ENCODE results near the gene WDR38.
A peak's percentile ranks its signal among the peaks of the same experiment; 100 is the strongest.

The WDR38 gene

GRCh38 chr9:124839612-124840299 is 13.5 kb upstream of the WDR38 start:
- Histone ChIP-seq H2AFZ (ENCODE audit: low read length) (no peak overlapping the region), H3K36me3 (ENCODE audit: insufficient read depth, low read length) (no peaks in the 10 kb centered on the region), H4K20me1 (ENCODE audit: insufficient read depth, low read length) (no peaks in the 10 kb centered on the region), H3K4me2 (ENCODE audit: low read length) (no peak overlapping the region; the same call in 1 of the 2 replicates), H3K27ac (ENCODE audit: low read depth, low read length, poor library complexity, severe bottlenecking) (no peak overlapping the region), H3K4me3 (ENCODE audit: low read depth, low read length, poor library complexity, severe bottlenecking) (no peak overlapping the region), H3F3A (ENCODE audit: insufficient read depth, low read length) (no peaks in the 10 kb centered on the region), H3K9me3 (ENCODE audit: low read length) (no peaks in the 10 kb centered on the region), H3K27me3 (ENCODE audit: insufficient read depth, low read length) (no peaks in the 10 kb centered on the region), H3K9me2 (ENCODE audit: low read depth, low read length) (no peaks in the 10 kb centered on the region), H3K4me1 (ENCODE audit: insufficient read depth, low read length, severe bottlenecking) (peaks cover 7% of the 10 kb centered on the region), H3K9ac (ENCODE audit: low read length) (no peak overlapping the region), H3K79me2 (ENCODE audit: insufficient read depth, low read length) (no peaks in the 10 kb centered on the region)
- TF ChIP-seq EZH2 (IDR thresholded peaks at IDR 0.05; ENCODE audit: borderline replicate concordance, low read length) (no peak), CTCF (IDR thresholded peaks at IDR 0.05; ENCODE audit: low read length) (peak; percentile 48; the same call in 1 of the 2 replicates)

- Histone ChIP-seq H3K4me3 (ENCODE audit: low read depth, low read length, poor library complexity, severe bottlenecking) (no peak overlapping the region), H4K20me1 (ENCODE audit: insufficient read depth, low read length) (no peaks in the 10 kb centered on the region), H2AFZ (ENCODE audit: low read length) (no peak overlapping the region), H3K9me3 (ENCODE audit: low read length) (no peaks in the 10 kb centered on the region), H3K27ac (ENCODE audit: low read depth, low read length, poor library complexity, severe bottlenecking) (no peak overlapping the region), H3K9ac (ENCODE audit: low read length) (no peak overlapping the region), H3F3A (ENCODE audit: insufficient read depth, low read length) (no peaks in the 10 kb centered on the region), H3K27me3 (ENCODE audit: insufficient read depth, low read length) (no peaks in the 10 kb centered on the region), H3K4me2 (ENCODE audit: low read length) (peak overlapping the region; percentile 44), H3K79me2 (ENCODE audit: insufficient read depth, low read length) (no peaks in the 10 kb centered on the region), H3K9me2 (ENCODE audit: low read depth, low read length) (no peaks in the 10 kb centered on the region), H3K4me1 (ENCODE audit: insufficient read depth, low read length, severe bottlenecking) (peaks cover 12% of the 10 kb centered on the region), H3K36me3 (ENCODE audit: insufficient read depth, low read length) (no peaks in the 10 kb centered on the region)
- TF ChIP-seq EZH2 (IDR thresholded peaks at IDR 0.05; ENCODE audit: borderline replicate concordance, low read length) (no peak), CTCF (IDR thresholded peaks at IDR 0.05; ENCODE audit: low read length) (peak; percentile 84)
These were observed 12.9 kb upstream of the WDR38 start for GRCh38 chr9:124840300-124840833.

GRCh38 chr9:124841075-124841821 is 12.0 kb upstream of the WDR38 start:
- no peak overlapping the region for H3K4me2 ChIP-seq (ENCODE audit: low read length)
- no peak overlapping the region for H2AFZ ChIP-seq (ENCODE audit: low read length)

More at GRCh38 chr9:124841075-124841821, 12.0 kb upstream of the WDR38 start:
- Histone ChIP-seq H3F3A (ENCODE audit: insufficient read depth, low read length) (no peaks in the 10 kb centered on the region), H3K9ac (ENCODE audit: low read length) (no peak overlapping the region), H3K9me3 (ENCODE audit: low read length) (no peaks in the 10 kb centered on the region), H3K4me1 (ENCODE audit: insufficient read depth, low read length, severe bottlenecking) (peaks cover 17% of the 10 kb centered on the region), H3K4me3 (ENCODE audit: low read depth, low read length, poor library complexity, severe bottlenecking) (no peak overlapping the region), H3K27me3 (ENCODE audit: insufficient read depth, low read length) (no peaks in the 10 kb centered on the region), H3K9me2 (ENCODE audit: low read depth, low read length) (no peaks in the 10 kb centered on the region), H3K79me2 (ENCODE audit: insufficient read depth, low read length) (no peaks in the 10 kb centered on the region), H3K36me3 (ENCODE audit: insufficient read depth, low read length) (no peaks in the 10 kb centered on the region), H3K27ac (ENCODE audit: low read depth, low read length, poor library complexity, severe bottlenecking) (no peak overlapping the region), H4K20me1 (ENCODE audit: insufficient read depth, low read length) (no peaks in the 10 kb centered on the region)
- no peak for TF ChIP-seq CTCF (IDR thresholded peaks at IDR 0.05; ENCODE audit: low read length)
- TF ChIP-seq EZH2 (IDR thresholded peaks at IDR 0.05; ENCODE audit: borderline replicate concordance, low read length), result no peak
